Retina (tissue), 1 donor: ENCODE measurements around the gene TNK1.

Experiments
- DNase-seq: peaks from one replicate; pipeline ENCODE4 v3.0.0-alpha.2; 2016

TNK1 gene

GRCh38 chr17:7437369-7437863, 56.5 kb downstream of the TNK1 start:
- DNase-seq = peak; percentile 32

- DNase-seq = peak; percentile 78
Observed at GRCh38 chr17:7437950-7438614, 57.2 kb downstream of the TNK1 start.

- no peak for DNase-seq
Observed at GRCh38 chr17:7438656-7439460, 58.0 kb downstream of the TNK1 start.
